H9 (cell line): ENCODE measurements around the gene ATG5. TPM values are rescaled to one million over a fixed set of nuclear protein-coding genes. Genes with fewer than 3 reads are reported as not detected.

ENCODE experiments used
- DNase-seq: peaks from one replicate; pipeline ENCODE4 v3.0.0-alpha.2; 2017
- H2AFZ ChIP-seq: one replicate; pipeline ENCODE4 v1.6.1; 2013; ENCODE audit warnings: mild to moderate bottlenecking, low read length, control low read depth, moderate library complexity
- H2AK5ac ChIP-seq: 2 replicates; pipeline ENCODE4 v1.6.1; 2013; ENCODE audit warnings: low read length, control low read depth, mixed read lengths; ENCODE audit not compliant: insufficient read length
- H2BK120ac ChIP-seq: one replicate; pipeline ENCODE4 v1.6.1; 2013; ENCODE audit warnings: low read depth, mild to moderate bottlenecking, low read length, control low read depth, inconsistent platforms; ENCODE audit not compliant: poor library complexity, severe bottlenecking
- H2BK12ac ChIP-seq: 2 replicates; pipeline ENCODE4 v1.6.1; 2013; ENCODE audit warnings: low read length, control low read depth, mixed read lengths, low read depth; ENCODE audit not compliant: insufficient read length
- H2BK15ac ChIP-seq: 2 replicates; pipeline ENCODE4 v1.6.1; 2013; ENCODE audit warnings: low read depth, low read length, control low read depth
- H2BK20ac ChIP-seq: one replicate; pipeline ENCODE4 v1.6.1; 2013; ENCODE audit warnings: low read depth, mild to moderate bottlenecking, low read length, control low read depth, inconsistent platforms; ENCODE audit not compliant: poor library complexity, severe bottlenecking
- H2BK5ac ChIP-seq: 2 replicates; pipeline ENCODE4 v1.6.1; 2013; ENCODE audit warnings: low read length, control low read depth, mixed read lengths; ENCODE audit not compliant: insufficient read length
- H3K14ac ChIP-seq: 2 replicates; pipeline ENCODE4 v1.6.1; 2013; ENCODE audit warnings: low read length, control low read depth; ENCODE audit not compliant: insufficient read depth
- H3K18ac ChIP-seq: 2 replicates; pipeline ENCODE4 v1.6.1; 2013; ENCODE audit warnings: low read depth, mild to moderate bottlenecking, mixed read lengths, low read length, control low read depth; ENCODE audit not compliant: insufficient read length
- H3K23ac ChIP-seq: 2 replicates; pipeline ENCODE4 v1.6.1; 2013; ENCODE audit warnings: low read length, control low read depth, mixed read lengths, low read depth; ENCODE audit not compliant: insufficient read length
- H3K23me2 ChIP-seq: 2 replicates; pipeline ENCODE4 v1.6.1; 2013; ENCODE audit warnings: low read depth, mild to moderate bottlenecking, mixed read lengths, low read length, control low read depth; ENCODE audit not compliant: insufficient read length, poor library complexity, severe bottlenecking
- H3K27ac ChIP-seq: 2 replicates; pipeline ENCODE4 v1.5.1; 2013; ENCODE audit warnings: low read length, control low read depth, mixed read lengths, low read depth; ENCODE audit not compliant: insufficient read length
- H3K27me3 ChIP-seq: 2 replicates; pipeline ENCODE4 v1.6.1; 2013; ENCODE audit warnings: low read length, control low read depth, inconsistent platforms; ENCODE audit not compliant: insufficient read depth
- H3K4ac ChIP-seq: 2 replicates; pipeline ENCODE4 v1.6.1; 2013; ENCODE audit warnings: low read depth, mild to moderate bottlenecking, control low read depth, inconsistent platforms, low read length, moderate library complexity
- H3K4me1 ChIP-seq: 2 replicates; pipeline ENCODE4 v1.6.1; 2013; ENCODE audit warnings: low read length, control low read depth, inconsistent platforms; ENCODE audit not compliant: insufficient read depth
- H3K4me2 ChIP-seq: 2 replicates; pipeline ENCODE4 v1.6.1; 2013; ENCODE audit warnings: low read length, control low read depth, mixed read lengths; ENCODE audit not compliant: insufficient read length, insufficient read depth
- H3K56ac ChIP-seq: 2 replicates; pipeline ENCODE4 v1.6.1; 2013; ENCODE audit warnings: low read depth, mild to moderate bottlenecking, mixed read lengths, low read length, control low read depth; ENCODE audit not compliant: insufficient read length
- H3K79me1 ChIP-seq: 2 replicates; pipeline ENCODE4 v1.6.1; 2013; ENCODE audit warnings: low read depth, mild to moderate bottlenecking, moderate library complexity, low read length, control low read depth, inconsistent platforms; ENCODE audit not compliant: insufficient read depth, poor library complexity, severe bottlenecking
- H3K79me2 ChIP-seq: 2 replicates; pipeline ENCODE4 v1.6.1; 2013; ENCODE audit warnings: low read length, control low read depth, inconsistent platforms; ENCODE audit not compliant: insufficient read depth
- H3K9ac ChIP-seq: 2 replicates; pipeline ENCODE4 v1.6.1; 2013; ENCODE audit warnings: low read length, control low read depth, mixed read lengths; ENCODE audit not compliant: insufficient read length; ENCODE audit errors: extremely low read depth
- H3K9me3 ChIP-seq: one replicate; pipeline ENCODE4 v1.6.1; 2013; ENCODE audit warnings: low read depth, low read length, inconsistent platforms; ENCODE audit not compliant: control insufficient read depth
- H3T11ph ChIP-seq: one replicate; pipeline ENCODE4 v1.6.1; 2013; ENCODE audit warnings: mild to moderate bottlenecking, low read length, control low read depth, inconsistent platforms
- H4K20me1 ChIP-seq: one replicate; pipeline ENCODE4 v1.6.1; 2013; ENCODE audit not compliant: control insufficient read depth, insufficient read length, insufficient read depth
- H4K5ac ChIP-seq: 2 replicates; pipeline ENCODE4 v1.6.1; 2013; ENCODE audit warnings: low read depth, mild to moderate bottlenecking, mixed read lengths, low read length, control low read depth; ENCODE audit not compliant: insufficient read length
- H4K8ac ChIP-seq: replicated peaks from 2 replicates; pipeline ENCODE4 v1.6.1; 2013; ENCODE audit warnings: low read length, control low read depth, mixed read lengths, low read depth; ENCODE audit not compliant: insufficient read length
- H4K91ac ChIP-seq: 2 replicates; pipeline ENCODE4 v1.6.1; 2013; ENCODE audit warnings: low read depth, mild to moderate bottlenecking, moderate library complexity, mixed read lengths, low read length, control low read depth; ENCODE audit not compliant: insufficient read length
- H3K27ac Mint-ChIP-seq, 3 experiments: 2 replicates in 2 of 3; 3 replicates in 1 of 3; pipeline ENCODE4 v1.8.0; 2020 to 2021; ENCODE audit warnings: mixed read lengths in 3 of 3, mild to moderate bottlenecking in 1 of 3, moderate library complexity in 1 of 3
- H3K27me3 Mint-ChIP-seq: 2 replicates; pipeline ENCODE4 v1.8.0; 2021; ENCODE audit warnings: low read depth, mild to moderate bottlenecking, moderate library complexity, mixed read lengths
- H3K36me3 Mint-ChIP-seq, 3 experiments: 2 replicates in 2 of 3; 3 replicates in 1 of 3; pipeline ENCODE4 v1.8.0; 2020 to 2021; ENCODE audit warnings: low read depth in 3 of 3, mixed read lengths in 3 of 3; ENCODE audit not compliant: insufficient read depth in 1 of 3
- H3K4me1 Mint-ChIP-seq, 2 experiments: 2 replicates each; pipeline ENCODE4 v1.8.0; 2020; ENCODE audit warnings: mixed read lengths in 2 of 2
- H3K4me3 Mint-ChIP-seq, 2 experiments: 2 replicates in 1 of 2; 3 replicates in 1 of 2; pipeline ENCODE4 v1.8.0; 2020 to 2021; ENCODE audit warnings: mild to moderate bottlenecking in 2 of 2, mixed read lengths in 2 of 2, moderate library complexity in 1 of 2
- H3K9me3 Mint-ChIP-seq, 2 experiments: 2 replicates in 1 of 2; 3 replicates in 1 of 2; pipeline ENCODE4 v1.8.0; 2020; ENCODE audit warnings: mild to moderate bottlenecking in 2 of 2, mixed read lengths in 2 of 2, moderate library complexity in 1 of 2
- WGBS: extraction: QIAGEN DNeasy Blood & Tissue Kit; methylation state at CpG from one replicate; pipeline ENCODE4 v1.1.7; 2013; ENCODE audit warnings: missing lambda C conversion rate, low lambda C conversion rate, mixed read lengths; ENCODE audit not compliant: insufficient read length; ENCODE audit errors: extremely low coverage; 5-methylcytosine and 5-hydroxymethylcytosine counted together
- total RNA-seq: library from RNA; stranded (reverse); gene quantifications from 2 replicates; pipeline ENCODE4 v1.2.1, GENCODE V29; 2021
- TF ChIP-seq, protein P1 (sequence below): fragments of 200-600 bp; sonication (generic); conservative IDR thresholded peaks from 3 replicates; pipeline ENCODE4 v1.8.0; 2021; ENCODE audit warnings: antibody characterized with exemption, mild to moderate bottlenecking

Gene ATG5
- total RNA-seq, 1 experiment from 2014 or later: 36.7 TPM

DNA sequence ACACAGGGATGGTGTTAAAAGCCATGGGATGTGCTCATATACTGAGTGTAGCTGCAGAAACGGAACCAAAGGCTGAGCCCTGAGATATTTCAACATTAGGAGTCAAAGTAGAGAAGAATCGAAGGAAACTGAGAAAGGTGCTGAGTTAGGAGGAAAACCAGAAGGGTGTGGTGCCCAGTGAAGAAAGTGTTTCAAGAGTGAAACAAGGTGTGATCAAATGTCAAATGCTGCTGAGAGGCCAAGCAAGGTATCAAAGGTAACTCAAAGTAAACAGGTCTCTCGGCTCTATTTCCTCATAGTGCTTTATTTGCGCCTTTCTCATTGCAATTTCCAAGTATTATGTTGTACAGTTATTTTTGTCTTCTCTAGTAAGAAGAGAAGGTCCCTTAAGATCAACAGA lies 145.4 kb downstream of the ATG5 start:
- no peaks in the 10 kb centered on the region for H4K20me1 ChIP-seq
- Mint-ChIP-seq H3K36me3 (no peaks in the 10 kb centered on the region), H3K4me3 (no peak overlapping the region), H3K27me3 (no peaks in the 10 kb centered on the region), H3K9me3 (no peaks in the 10 kb centered on the region), H3K4me1 (peaks cover 4 to 10% of the 10 kb centered on the region in 2 experiments; a peak in 3 of 4 replicates), H3K27ac (no peak overlapping the region; a peak in 1 of 7 replicates)
- H3K56ac ChIP-seq: no peak overlapping the region
- H2BK15ac ChIP-seq: no peak overlapping the region
- no peak overlapping the region for H4K5ac ChIP-seq
- H2BK12ac ChIP-seq: no peak overlapping the region
- H3K79me1 ChIP-seq: no peaks in the 10 kb centered on the region
- no peak for DNase-seq
- H3K9ac ChIP-seq: no peak overlapping the region
- H3K9me3 ChIP-seq: no peaks in the 10 kb centered on the region
- H3K27me3 ChIP-seq: no peaks in the 10 kb centered on the region
- no peak overlapping the region for H2BK20ac ChIP-seq
- H2AFZ ChIP-seq: no peak overlapping the region
- H4K91ac ChIP-seq: no peak overlapping the region
- H3K23me2 ChIP-seq: no peaks in the 10 kb centered on the region
- no peaks in the 10 kb centered on the region for H3K79me2 ChIP-seq
- no peak overlapping the region for H2BK120ac ChIP-seq
- H2AK5ac ChIP-seq: no peak overlapping the region
- H3K4me2 ChIP-seq: no peak overlapping the region
- no peak overlapping the region for H3T11ph ChIP-seq
- H3K18ac ChIP-seq: no peak overlapping the region
- WGBS: no CpG with 5 or more reads among the region's 4 CpGs
- H3K23ac ChIP-seq: no peak overlapping the region
- no peak overlapping the region for H3K14ac ChIP-seq
- H3K27ac ChIP-seq: no peak overlapping the region
- no peak overlapping the region for H4K8ac ChIP-seq
- no peak overlapping the region for H3K4ac ChIP-seq
- no peak overlapping the region for H2BK5ac ChIP-seq
- TF ChIP-seq, protein P1, sequence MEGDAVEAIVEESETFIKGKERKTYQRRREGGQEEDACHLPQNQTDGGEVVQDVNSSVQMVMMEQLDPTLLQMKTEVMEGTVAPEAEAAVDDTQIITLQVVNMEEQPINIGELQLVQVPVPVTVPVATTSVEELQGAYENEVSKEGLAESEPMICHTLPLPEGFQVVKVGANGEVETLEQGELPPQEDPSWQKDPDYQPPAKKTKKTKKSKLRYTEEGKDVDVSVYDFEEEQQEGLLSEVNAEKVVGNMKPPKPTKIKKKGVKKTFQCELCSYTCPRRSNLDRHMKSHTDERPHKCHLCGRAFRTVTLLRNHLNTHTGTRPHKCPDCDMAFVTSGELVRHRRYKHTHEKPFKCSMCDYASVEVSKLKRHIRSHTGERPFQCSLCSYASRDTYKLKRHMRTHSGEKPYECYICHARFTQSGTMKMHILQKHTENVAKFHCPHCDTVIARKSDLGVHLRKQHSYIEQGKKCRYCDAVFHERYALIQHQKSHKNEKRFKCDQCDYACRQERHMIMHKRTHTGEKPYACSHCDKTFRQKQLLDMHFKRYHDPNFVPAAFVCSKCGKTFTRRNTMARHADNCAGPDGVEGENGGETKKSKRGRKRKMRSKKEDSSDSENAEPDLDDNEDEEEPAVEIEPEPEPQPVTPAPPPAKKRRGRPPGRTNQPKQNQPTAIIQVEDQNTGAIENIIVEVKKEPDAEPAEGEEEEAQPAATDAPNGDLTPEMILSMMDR: no peak
- H3K4me1 ChIP-seq: no peaks in the 10 kb centered on the region
